Measurements from ENCODE around the gene PRRC2B. TPM values are rescaled to one million over a fixed set of nuclear protein-coding genes. Genes with fewer than 3 reads are reported as not detected.

The PRRC2B gene
- total RNA-seq, 4 donors from 2014 or later = 102 to 168 (median 144) TPM

GRCh38 chr9:131485206-131485605, 91.3 kb downstream of the PRRC2B start:
- 72 to 75% methylated on average over 12 of the region's 12 CpGs for WGBS, 2 donors
- DNase-seq (ENCODE audit: low spot score in 2 of 2) = no peak
- intact Hi-C loops (cut with DNase I; ENCODE audit: low total_unique reads) = no loop called here
- TF ChIP-seq POLR2A (IDR thresholded peaks at IDR 0.05) (no peak), CTCF (IDR thresholded peaks at IDR 0.05) (no peak)
- no peak overlapping the region for H3K4me3 ChIP-seq (ENCODE audit: low read depth, poor library complexity, severe bottlenecking)

- no peak overlapping the region for H3K4me3 ChIP-seq (ENCODE audit: low read depth, poor library complexity, severe bottlenecking)
- DNase-seq (ENCODE audit: low spot score in 2 of 2) = no peak
- intact Hi-C loops (cut with DNase I; ENCODE audit: low total_unique reads) = no loop called here
- TF ChIP-seq POLR2A (IDR thresholded peaks at IDR 0.05) (no peak), CTCF (IDR thresholded peaks at IDR 0.05) (no peak)
- WGBS, 2 donors = 56 to 73% methylated on average over 19 of the region's 19 CpGs
These were observed 92.0 kb downstream of the PRRC2B start for GRCh38 chr9:131485728-131486422.

- TF ChIP-seq POLR2A (IDR thresholded peaks at IDR 0.05) (no peak), CTCF (IDR thresholded peaks at IDR 0.05) (no peak)
- 64 to 75% methylated on average over 8 to 9 of the region's 9 CpGs for whole genome bisulfite sequencing, 2 donors
- intact Hi-C loops (cut with DNase I; ENCODE audit: low total_unique reads) = no loop called here
- H3K4me3 ChIP-seq (ENCODE audit: low read depth, poor library complexity, severe bottlenecking) = no peak overlapping the region
- no peak for DNase-seq (ENCODE audit: low spot score in 2 of 2)
These were observed 93.1 kb downstream of the PRRC2B start for GRCh38 chr9:131487001-131487400.

GRCh38 chr9:131487621-131488031, 93.7 kb downstream of the PRRC2B start:
- TF ChIP-seq CTCF (IDR thresholded peaks at IDR 0.05) = no peak
- TF ChIP-seq POLR2A (IDR thresholded peaks at IDR 0.05) = no peak
- no peak for DNase-seq (ENCODE audit: low spot score in 2 of 2)
- no peak overlapping the region for H3K4me3 ChIP-seq (ENCODE audit: low read depth, poor library complexity, severe bottlenecking)
- 71 to 75% methylated on average over 14 of the region's 14 CpGs for WGBS, 2 donors
- intact Hi-C loops (cut with DNase I; ENCODE audit: low total_unique reads) = no loop called here

GRCh38 chr9:131490514-131490913, 96.6 kb downstream of the PRRC2B start:
- intact Hi-C loops (cut with DNase I; ENCODE audit: low total_unique reads) = loop anchor here (10.0 kb wide), 1 partner anchor 96 kb away; the partner anchor contains the start of gene PRRC2B
- WGBS, 2 donors = 65 to 68% methylated on average over 8 of the region's 8 CpGs
- no peak for DNase-seq (ENCODE audit: low spot score in 2 of 2)
- no peak for TF ChIP-seq POLR2A (IDR thresholded peaks at IDR 0.05)
- TF ChIP-seq CTCF (IDR thresholded peaks at IDR 0.05) = no peak
- H3K4me3 ChIP-seq (ENCODE audit: low read depth, poor library complexity, severe bottlenecking) = no peak overlapping the region

Data from lower leg skin (tissue), 4 donors.